HG03469 (cell line): ENCODE data around the gene CIC.

Experiments
- ATAC-seq: cut with Tn5 transposase; IDR thresholded peaks from one replicate; pipeline ENCODE4 v1.9.1; 2021; ENCODE audit warnings: mild to moderate bottlenecking, moderate library complexity, moderate number of reproducible peaks; ENCODE audit not compliant: unreplicated experiment

The CIC gene

DNA sequence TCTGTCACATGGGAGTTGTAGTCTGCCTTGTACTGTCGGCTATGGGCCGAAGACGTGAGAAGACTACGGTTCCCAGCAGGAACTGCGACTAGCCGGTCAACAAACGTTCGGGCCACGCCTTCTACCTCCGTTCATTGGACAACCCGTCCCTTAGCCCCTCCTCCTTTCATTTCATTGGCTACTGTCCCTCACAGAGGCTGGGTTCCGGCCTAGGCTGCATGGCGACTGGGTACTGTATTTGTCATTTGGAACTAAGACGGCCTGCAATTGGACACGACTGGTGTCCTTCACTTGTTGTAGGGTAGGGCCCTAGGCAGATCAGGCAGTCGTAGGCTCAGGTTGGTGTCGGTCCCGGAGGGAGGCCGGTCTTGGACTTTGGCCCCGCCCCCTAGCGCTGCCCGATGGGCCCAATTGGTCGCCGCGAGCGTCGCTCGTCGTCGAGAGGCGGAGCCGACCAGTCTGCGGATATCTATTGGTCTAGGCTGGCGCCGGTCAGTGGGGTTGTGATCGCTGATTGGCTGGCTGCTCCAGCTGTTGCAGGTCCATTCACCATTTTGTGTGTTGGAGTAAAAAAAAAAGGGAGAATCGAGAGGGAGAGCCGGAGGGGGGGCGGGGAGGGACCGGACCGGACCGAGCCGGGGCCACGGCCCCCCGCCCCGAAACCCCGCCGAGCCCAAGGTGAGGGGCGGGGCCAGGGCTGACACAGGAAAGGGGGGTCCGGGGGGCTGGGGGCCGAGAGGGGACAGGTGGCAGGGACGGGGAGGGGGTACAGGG is at the start of gene CIC:
CIC (plus strand) TSS at position 549 of the 774 bp plus-strand sequence. CDS start 2,532 bp downstream, outside the sequence.
- ATAC-seq = peak; percentile 46

DNA sequence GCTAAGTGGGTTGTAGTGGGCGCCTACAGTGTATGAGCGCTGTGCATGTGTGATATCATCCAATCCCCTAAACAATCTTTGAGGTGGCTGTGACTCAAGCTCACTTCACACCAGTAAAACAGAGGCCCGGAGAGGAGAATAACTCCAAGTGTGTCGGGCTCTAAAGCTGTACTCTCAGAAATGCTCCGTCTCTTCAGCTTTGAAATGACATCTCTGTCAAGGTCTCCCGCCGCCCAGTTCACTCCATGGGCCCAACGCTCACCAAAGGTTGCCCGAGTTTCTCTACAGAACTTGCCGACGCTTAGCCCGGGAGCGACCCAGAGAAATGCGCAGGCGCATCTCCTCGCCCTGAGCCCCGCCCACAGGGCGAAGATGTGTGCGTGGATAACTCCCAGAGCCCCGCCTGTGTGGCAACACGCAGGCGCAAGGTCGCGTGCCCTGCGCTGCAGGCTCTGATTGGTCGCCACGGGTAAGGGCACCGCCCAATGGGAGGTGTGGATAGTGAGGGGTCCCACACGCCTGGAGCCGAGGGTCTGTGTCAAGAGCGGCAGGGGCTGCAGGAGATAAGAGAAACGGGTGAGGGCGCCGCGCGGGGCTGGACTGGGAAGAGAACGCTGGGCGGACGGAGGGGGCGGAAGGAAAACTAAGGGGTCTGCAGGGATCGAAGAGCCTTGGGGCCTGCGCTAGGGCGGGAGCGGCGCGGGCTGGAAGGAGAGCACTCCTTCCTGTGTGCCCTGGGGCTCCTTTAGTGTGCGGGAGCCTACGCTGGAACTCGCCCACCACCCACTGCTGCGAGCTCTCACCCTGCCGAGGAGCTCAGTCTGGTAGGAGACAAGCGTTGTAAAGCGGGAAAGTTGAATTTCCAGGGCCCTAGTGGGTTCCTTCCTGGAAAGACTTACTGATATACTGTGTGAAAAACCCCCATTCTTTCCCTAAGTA is 49.0 kb upstream of the CIC start, which contains the start of gene ZNF526:
ZNF526 (plus strand) TSS at position 501 of the 939 bp plus-strand sequence. CDS start 4,092 bp downstream, outside the sequence.
- peak; percentile 77 for ATAC-seq

DNA sequence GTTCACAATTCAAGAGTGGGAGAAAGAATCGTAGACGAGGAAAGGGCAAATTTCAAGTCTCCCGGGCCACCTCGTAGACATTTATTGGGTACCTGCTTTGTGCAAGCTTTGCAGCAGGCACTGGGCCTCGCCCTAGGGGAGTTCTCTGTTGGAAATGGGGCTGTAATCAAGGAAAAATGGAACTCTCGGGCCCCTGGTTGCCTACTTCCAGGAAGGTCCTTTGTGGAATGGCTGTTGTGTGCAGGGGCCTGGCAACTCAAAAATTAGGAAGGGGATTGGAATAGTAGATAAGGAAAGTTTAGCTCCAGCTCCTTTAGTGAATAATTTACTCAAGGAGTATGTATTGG is 48.3 kb upstream of the CIC start:
- ATAC-seq = no peak

DNA sequence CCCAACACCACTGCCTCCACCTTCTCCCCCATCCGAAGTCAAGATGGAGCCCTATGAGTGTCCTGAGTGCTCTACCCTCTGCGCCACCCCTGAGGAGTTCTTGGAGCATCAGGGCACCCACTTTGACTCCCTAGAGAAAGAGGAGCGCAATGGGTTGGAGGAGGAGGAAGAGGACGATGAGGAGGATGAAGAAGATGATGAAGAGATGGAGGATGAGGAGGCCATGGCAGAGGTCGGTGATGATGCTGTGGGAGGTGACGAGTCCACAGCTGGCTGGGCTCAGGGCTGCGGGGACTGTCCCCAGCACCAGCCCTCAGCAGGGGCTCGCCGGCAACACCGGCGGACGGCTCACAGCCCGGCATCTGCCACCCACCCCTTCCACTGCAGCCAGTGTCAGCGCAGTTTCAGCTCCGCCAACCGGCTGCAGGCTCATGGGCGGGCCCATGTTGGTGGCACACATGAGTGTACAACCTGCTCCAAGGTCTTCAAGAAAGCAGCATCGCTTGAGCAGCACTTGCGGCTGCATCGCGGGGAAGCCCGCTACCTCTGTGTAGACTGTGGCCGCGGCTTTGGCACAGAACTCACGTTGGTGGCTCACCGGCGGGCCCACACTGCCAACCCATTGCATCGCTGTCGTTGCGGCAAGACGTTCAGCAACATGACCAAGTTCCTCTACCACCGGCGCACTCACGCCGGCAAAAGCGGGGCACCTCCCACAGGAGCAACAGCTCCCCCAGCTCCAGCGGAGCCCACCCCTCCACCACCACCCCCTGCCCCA is 43.9 kb upstream of the CIC start:
- ATAC-seq = no peak

DNA sequence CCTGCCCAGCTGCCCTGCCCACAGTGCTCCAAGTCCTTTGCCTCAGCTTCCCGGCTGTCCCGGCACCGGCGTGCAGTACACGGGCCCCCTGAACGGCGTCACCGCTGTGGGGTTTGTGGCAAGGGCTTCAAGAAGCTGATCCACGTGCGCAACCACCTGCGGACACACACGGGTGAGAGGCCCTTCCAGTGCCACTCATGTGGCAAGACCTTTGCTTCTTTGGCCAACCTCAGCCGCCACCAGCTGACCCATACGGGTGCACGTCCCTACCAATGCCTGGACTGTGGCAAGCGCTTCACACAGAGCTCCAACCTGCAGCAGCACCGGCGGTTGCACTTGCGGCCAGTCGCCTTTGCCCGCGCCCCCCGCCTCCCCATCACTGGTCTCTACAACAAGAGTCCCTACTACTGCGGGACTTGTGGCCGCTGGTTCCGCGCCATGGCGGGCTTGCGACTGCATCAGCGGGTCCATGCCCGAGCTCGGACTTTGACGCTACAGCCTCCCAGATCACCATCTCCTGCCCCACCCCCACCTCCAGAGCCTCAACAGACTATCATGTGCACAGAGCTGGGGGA is 43.2 kb upstream of the CIC start:
- ATAC-seq = no peak

DNA sequence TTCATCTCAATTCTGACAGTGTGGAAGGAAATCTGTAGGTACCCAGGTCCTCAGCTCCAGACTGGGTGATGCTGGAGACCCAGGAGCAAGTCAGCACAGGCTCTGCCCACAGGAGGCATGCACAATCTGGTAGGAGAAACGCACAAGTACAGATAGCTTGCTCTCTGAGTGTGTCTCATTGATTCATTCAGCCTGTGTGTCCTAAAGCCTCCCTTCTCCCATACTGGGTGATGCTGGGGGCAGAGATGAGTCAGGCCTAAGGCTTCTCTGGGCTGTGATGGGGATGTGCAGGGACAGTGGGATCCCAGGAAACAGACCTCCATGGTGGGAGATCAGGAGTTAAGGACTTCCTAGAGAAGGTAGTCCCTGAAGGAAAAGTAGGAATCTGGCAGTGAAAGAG is 42.2 kb upstream of the CIC start:
- ATAC-seq = no peak

DNA sequence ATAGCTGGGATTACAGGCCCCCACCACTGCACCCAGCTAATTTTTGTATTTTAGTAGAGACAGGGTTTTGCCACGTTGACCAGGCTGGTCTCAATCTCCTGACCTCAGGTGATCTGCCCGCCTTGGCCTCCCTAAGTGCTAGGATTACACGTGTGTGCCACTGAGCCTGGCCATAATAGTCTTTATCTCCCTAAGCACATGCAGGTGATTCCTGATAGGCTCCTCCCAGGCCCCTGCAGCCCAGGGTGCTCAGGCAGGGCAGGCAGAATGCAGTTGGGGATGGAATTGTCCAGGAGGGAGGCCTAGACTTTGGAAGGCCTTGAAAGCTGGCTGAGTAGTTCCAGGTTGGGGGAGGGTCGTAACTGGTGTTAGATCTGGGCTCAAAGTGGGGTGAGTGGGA is 40.4 kb upstream of the CIC start:
- ATAC-seq = no peak

DNA sequence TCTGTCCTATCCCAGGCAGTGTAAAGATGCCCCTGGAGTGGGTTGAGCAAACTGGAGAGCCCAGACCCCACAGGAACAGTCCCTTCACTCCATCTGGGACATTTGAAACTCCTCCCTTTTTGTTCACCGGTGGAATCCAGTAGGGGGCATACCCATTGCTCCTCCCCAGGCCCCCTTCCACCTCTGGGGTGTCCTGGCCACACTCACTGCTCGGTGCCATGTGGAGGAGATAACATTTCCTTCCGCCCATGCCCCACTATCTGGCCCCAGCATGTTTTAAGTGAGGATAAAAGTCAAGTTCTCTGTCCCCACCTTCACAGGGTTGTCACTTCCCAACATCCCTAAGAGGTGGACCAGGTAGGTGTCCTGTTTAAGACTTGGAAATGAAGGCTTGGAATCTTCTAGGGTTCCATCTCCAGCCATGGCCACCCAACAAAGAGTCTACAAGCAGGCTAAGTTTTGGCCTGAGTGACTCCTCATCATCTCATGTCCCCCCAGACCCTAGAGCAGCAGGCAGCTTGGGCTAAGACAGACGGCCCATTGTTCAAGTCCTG is 39.7 kb upstream of the CIC start:
- ATAC-seq = no peak

DNA sequence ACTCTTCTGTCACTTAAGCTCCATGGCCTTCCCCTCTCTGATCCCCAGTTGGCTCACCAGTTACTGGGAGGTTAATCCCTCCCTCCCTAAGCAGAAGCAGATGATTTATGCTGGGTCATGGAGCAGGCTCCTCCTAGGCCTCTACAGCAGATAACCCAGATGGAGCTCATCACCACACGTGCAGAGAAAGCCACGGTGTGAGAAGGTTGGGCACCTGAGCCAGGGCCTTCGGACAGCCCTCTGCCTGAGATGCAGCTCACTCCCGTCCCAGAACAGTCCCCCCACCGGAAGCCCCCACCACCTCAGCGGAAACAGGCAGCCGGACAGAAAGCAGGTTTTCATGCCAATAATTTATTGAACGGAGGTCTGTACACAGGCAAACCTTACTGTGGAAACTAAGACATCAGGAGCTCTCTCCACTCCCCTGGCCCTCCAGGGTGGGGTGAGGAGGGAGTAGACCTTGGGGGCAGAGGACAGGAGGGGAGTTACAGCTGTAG is 39.1 kb upstream of the CIC start:
- no peak for ATAC-seq

DNA sequence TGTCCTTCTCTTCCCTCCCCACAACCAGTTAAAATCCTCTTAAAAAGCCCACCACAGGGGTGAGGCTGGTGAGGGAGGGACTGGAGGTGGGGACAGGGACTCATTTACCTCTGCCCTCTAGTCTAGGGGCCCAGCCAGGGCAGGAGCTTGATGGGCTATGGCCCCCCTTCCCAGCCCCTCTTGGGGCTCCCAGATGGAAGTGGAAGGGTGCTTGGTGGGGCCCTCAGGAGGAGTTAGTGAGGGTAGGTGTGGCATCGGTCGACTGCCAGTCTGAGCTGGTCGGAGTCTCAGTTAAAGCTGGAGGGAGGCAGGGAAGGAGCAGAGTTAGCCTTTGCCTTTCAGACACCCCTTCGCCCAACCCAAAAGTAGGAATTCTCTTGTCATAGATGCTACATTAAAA is 38.5 kb upstream of the CIC start:
- ATAC-seq = no peak

DNA sequence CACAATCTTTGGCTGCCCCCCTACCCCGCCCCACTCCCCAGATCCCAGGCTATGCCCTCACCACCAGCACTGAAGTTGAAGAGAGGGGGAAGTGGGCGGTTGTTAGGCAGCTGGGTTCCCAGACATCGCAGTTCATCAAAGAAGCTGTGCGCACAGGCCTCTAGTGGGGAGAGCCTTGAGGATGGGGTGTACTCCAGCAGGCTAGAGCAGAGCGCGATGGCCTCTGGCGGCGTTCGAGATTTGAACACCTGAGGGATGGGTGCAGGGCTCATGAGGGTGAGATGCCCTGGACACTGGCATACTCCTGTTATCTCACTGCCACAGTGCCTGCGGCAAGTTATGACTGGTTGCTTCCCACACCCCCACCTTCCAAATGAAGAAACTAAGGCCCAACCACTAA is 36.6 kb upstream of the CIC start:
- ATAC-seq = no peak

DNA sequence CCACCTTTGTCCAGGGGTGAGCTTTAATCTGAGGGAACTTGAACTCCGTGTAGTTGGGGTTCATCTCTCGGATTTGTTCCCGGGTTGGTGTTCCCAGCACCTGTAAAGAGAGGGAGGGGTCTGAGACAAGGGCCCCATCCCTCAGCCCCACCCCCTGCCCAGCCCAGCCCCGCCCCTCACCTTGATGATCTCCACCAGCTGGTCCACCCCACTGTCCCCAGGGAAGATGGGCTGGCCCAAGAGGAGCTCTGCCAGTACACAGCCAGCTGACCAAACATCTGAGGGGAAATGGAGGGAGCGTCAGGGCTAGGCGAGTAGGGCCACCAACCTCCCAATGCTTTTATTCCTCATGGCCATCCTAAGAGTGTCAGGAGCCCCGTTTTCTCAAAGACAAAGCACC is 35.9 kb upstream of the CIC start:
- ATAC-seq = no peak

DNA sequence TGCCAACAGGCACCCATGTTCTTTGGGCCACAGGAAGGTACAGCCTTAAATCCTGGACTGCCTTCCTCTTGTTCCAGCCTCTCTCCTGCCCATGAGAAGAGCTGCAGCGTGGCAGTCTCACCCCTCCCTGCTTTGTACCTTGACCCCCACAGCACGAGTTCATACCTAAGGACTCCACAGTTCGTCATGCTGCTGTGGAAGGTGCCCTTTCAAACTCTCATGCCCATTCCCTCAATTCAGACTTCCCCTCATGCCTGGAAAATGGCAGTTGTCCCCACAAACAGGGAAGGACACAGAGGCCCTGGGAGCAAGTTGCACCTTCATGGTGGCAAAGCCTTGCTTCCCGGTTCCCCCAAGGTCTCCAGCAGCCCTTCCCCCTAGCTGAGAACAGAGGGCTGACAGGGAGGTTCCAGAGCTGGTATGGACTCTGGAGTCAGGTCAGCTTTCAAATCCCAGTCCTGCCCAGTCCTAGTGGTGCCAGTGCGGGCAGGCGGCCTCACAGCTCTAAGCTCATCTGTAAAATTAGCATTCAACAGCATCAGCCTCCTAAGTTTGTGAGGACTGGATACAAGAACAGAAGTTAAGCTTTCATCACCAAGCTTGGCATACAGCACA is 35.3 kb upstream of the CIC start:
- no peak for ATAC-seq

DNA sequence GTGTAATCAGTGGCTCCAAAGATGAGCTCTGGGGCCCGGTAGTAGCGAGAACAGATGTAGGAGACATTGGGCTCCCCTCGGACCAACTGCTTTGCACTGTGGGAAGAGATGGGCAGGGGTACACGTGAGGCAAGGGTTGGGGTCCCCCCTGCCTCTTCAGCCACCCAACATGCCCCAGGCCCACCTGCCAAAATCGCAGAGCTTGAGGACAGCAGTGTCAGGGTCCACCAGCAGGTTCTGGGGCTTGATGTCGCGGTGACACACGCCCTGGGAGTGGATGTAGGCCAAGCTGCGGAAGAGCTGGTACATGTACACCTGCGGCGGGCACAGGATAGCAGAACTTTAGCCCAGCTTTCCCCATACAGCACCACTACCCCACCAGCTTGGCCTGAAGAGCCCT is 34.7 kb upstream of the CIC start:
- no peak for ATAC-seq

DNA sequence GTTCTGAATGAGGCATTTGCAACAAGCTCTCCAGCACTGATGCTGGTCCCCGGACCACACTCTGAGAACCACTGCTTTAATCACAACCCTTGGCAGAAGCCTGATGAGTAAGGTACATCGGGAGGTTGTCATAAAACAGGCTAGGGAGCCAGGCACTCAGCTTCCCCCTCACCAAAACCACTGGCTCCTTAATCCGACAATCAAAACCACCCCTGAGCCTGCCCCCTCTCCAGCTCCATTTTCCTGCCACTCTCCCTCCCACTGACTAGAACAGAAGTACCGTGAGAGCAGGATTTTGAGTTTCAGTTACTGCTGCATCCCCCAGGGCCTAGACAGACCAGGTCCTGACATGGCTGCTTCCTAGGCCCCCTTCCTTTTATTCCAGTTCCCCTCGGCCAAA is 33.9 kb upstream of the CIC start:
- no peak for ATAC-seq

DNA sequence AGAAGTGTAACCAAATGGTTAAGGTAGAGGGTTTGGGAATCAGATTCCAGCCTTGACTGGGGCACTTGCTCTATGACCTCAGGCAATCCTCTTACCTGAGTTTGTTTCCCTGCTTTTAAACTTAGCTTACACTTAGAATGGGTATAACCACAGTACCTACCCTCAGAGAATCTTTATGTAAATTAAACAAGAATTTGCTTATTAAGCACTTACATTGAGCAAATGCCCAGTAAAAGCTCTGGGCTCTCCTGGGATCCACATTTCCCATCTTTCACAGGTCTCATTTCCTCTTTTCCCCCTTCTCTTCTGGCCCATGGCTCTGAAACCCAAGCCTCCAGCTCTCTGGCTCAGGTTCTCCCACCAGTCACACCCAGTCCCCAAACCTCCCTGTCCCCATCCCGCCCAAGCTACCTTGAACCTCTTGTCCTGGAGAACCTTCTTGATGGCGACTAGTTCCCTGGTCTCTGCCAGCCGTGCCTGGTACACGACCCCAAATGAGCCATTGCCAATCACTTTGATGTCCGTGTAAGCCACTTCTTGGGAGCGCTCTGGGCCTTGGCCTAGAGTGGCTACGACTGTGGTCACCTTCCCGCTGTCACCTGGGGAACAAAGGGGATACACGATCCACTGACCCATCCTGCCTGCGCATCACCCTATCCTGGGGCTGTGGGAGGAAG is 29.4 kb upstream of the CIC start:
- no peak for ATAC-seq

DNA sequence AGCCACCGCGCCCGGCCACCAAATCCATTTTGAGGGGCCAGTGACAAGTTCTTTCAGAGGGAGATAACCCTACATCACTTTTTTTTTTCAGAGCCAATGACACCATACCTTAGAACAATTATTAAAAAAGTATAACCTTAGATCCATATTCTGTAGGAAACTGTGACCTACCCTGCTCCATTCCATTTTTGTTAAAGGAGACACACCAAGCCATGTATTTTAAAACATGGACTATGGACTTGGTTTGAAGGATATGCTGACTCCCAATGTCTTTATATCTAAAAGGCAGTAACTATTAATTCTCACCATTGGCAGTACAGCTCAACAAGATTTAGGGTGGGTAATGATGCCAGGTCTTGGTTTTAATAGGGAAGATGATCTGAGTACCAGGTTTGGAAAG is 27.8 kb upstream of the CIC start:
- no peak for ATAC-seq

DNA sequence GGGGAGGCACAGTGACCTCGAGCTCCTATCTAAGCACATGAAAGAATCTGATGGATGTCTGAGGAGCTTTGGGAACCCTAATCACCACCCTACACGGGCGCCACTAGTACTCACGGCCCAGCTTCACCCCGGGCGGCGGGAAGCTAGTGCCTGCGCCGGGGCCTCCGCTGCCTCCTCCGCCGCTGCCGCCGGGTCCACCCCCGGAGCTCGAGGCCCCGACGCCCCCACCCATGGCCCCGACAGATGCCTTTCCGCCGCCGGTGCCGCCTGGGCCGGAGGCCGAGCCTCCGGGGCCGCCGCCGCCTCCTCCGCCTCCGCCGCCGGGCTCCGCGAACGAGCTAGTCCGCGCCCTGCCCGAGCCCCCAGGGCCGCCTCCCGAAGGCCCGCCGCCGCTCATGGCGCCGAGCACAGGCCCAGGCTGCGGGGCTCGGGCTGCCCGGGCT is 27.0 kb upstream of the CIC start:
- ATAC-seq = no peak
